GM21737 (cell line): ENCODE results near the gene ATAD3A.
"Not testable (repeated sequence)": the region's sequence is repeated elsewhere in the genome, so short reads cannot be mapped to it uniquely, and the experiment has no call there.

Experiments
- ATAC-seq: cut with Tn5 transposase; IDR thresholded peaks from one replicate; pipeline ENCODE4 v1.9.1; 2021; ENCODE audit warnings: mild to moderate bottlenecking, moderate library complexity; ENCODE audit not compliant: unreplicated experiment

The ATAD3A gene

DNA sequence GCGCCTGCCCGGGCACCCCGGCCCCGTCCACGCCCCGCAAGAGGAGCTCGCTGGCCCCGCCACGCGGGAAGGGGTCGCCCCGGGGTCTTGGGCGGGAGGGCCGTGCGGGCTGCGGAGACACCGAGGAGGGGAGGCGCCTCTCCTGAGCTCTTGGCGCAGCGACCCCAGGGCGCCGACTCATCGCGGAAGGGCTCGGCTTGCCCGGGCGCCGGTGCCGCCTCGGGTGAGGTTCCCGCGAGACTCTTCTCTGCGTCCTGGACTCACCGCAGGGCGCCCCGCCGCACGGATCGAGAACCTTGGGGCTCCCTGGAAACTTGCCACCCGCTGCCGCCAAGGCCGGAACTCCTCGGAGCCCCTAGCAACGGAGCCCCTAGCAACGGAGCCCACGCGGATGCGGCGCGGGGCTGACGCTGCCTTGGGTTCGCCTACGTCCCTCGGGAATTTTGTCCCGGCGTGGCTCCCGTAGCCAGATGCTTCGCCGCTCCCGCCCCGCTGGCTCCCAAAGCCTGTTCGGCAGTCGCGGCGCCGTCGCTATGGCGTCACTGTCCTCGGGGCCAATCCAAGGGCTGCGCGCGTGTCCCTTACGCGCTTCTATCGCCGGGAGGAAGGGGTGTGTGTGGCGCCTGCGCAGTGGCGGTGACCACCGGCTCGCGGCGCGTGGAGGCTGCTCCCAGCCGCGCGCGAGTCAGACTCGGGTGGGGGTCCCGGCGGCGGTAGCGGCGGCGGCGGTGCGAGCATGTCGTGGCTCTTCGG lies at the start of gene ATAD3A:
TSS of gene ATAD3A (plus strand) at position 630 of the 753 bp plus-strand sequence. CDS start at position 737, 107 bp downstream.
- ATAC-seq: peak; percentile 81

DNA sequence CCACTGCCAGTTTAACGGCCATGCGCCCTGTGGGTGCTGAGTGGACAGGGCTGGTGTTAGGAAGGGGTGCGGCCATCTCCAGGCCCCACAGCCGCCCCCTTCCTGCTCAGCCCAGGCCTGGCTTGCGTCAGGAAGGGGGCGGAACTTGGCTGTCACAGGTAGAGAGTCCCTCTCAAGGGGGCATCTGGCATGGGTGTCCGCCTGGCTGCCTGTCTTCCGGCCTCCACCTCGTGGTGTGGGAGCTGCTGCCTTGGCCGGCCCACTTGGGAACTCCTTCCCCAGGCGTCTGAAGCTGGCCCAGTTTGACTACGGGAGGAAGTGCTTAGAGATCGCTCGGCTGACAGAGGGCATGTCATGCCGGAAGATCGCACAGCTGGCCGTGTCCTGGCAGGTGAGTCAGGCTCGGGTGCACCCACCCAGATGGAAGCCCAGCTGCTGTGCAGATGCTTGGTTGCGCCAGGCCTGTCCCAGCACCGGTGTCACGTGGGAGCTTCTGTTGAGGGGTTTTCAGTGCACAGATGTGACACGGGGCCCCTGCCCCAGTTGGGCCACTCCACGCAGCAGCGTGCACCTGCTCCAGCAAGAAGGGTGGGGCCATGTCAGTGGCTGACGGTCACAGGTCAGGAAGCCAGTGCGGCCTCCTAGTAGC lies 49.5 kb upstream of the ATAD3A start:
- ATAC-seq: no peak

DNA sequence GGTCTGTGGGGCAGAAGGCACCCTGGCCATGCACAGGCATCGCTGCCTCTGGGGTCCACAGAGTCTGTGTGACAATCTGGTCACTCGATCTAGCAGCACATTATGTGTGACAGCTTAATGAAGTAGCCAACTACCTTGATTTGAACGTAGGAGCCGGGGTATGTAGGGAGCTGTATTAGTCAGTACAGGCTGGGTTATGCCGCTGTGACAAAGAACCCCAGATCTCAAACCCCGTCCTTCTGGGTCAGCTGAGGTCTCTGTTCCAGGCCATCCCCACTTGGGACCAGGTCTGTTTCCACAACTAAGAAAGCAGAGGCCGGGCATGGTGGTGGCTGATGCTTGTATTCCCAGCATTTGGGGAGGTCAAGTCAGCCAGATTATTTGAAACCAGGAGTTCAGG lies 48.6 kb upstream of the ATAD3A start:
- no peak for ATAC-seq

DNA sequence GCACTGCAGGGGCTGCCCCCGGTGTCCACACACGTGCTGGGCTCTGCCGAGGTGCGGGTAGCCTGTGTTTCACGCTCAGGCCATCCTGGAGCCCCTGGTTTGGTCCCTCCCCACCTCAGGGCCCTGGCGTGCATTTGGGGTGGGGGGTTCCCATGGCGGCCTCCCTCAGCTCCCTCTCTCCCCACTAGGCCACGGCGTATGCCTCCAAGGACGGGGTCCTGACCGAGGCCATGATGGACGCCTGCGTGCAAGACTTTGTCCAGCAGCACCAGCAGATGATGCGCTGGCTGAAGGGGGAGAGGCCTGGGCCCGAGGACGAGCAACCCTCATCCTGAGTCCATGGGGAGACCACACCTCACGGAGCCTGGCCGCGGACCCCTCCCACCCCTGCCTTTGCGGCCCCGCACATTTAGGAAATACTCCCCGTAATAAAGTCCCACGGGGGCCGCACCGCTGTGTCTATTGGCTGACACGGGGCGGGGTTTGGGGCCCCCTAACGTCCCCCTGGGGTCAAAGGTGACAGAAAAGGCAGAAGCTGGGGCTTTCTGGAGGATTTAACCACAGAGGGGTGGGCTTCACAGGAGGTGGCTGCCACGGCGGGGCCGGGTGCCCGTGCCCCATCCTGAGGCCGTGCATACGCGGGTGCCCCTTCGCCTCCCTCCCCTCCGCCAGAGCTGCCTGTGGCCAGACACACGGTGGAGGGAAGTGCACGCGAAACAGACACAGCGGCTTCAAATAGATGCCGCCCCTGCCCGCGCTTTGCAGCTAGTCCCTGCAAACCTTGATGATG lies 43.6 kb upstream of the ATAD3A start:
- ATAC-seq: not testable (repeated sequence)

- no peak for ATAC-seq
Measured at GRCh38 chr1:1470626-1471388, 41.2 kb upstream of the ATAD3A start.

DNA sequence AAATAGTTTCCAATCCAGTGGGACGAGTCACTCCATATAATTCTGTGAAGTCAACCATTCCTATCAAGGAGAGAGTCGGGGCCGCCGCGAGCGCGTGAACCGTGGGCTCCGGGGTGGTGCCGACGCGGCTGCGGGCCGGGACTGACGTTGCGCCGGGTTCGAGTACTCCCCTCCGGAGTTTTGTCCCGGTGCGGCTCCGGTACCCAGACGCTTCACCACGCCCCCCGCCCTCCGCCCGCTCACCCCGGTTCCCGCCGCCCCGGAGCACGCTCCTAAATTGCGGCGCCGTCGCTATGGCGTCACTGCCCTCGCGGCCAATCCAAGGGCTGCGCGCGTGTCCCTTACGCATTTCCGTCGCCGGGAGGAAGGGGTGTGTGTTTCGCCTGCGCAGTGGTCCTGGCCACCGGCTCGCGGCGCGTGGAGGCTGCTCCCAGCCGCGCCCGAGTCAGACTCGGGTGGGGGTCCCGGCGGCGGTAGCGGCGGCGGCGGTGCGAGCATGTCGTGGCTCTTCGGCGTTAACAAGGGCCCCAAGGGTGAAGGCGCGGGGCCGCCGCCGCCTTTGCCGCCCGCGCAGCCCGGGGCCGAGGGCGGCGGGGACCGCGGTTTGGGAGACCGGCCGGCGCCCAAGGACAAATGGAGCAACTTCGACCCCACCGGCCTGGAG lies 40.4 kb upstream of the ATAD3A start, which contains the start of gene ATAD3B:
TSS of gene ATAD3B (plus strand) at position 377 of the 664 bp plus-strand sequence. CDS start at position 497, 120 bp downstream.
- ATAC-seq: peak; percentile 77

DNA sequence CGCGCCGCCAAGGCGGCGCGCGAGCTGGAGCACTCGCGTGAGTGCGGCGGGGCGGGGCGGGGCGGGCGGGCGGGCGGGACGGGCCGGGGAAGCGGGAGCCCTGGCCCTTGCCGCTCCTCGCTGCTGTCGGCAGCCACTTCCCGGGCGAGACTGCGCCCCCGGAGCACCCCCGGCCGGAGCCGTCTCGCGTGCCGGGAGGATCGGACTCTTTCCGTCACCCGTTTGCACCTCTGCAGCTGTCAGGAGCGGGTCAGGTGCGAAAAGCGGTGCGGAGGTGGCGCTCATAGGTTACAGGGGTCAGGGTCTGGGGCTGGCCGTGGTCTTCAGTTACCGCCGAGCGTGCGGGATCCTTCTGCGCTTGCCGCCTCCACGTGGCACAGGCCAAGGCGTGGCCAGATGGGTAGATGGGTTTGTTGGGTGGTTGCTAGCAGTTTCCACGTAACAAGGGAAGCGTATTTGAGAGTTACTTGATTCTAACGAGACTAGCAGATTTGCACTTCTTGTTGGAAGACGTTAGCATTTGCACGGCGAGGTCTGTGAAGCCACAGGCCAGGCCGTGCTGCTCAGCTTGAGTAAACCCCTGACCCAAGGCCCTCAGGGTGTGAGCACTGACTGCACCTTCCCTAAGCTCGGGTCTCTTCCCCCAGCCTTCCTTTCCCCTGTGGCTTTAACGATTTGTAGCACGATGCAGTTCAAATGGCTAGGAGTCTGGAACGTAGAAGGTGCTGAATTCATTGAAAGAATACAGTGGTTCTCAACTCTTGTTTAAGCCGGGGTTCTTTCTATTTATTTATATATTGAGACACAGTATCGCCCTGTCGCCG lies 39.7 kb upstream of the ATAD3A start:
- peak; percentile 9 for ATAC-seq

- ATAC-seq: not testable (repeated sequence)
Measured at GRCh38 chr1:1476011-1476410, 36.0 kb upstream of the ATAD3A start.

DNA sequence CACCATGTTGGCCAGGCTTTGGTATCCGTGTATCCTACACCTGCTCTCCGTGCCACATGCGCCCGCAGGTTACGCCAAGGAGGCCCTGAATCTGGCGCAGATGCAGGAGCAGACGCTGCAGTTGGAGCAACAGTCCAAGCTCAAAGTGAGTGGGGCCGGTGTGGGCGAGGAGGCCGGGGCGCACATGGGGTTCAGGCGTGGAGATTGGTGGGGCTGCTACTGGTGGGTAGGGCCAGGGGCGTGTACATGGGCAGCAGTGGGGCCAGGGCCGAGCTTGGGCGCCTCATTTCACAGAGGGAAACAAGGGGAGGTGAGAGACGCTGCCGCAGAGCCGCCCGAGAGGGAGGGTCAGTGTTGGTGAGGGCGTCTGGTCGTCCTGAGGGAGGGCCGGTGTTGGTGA lies 34.8 kb upstream of the ATAD3A start:
- ATAC-seq: no peak

DNA sequence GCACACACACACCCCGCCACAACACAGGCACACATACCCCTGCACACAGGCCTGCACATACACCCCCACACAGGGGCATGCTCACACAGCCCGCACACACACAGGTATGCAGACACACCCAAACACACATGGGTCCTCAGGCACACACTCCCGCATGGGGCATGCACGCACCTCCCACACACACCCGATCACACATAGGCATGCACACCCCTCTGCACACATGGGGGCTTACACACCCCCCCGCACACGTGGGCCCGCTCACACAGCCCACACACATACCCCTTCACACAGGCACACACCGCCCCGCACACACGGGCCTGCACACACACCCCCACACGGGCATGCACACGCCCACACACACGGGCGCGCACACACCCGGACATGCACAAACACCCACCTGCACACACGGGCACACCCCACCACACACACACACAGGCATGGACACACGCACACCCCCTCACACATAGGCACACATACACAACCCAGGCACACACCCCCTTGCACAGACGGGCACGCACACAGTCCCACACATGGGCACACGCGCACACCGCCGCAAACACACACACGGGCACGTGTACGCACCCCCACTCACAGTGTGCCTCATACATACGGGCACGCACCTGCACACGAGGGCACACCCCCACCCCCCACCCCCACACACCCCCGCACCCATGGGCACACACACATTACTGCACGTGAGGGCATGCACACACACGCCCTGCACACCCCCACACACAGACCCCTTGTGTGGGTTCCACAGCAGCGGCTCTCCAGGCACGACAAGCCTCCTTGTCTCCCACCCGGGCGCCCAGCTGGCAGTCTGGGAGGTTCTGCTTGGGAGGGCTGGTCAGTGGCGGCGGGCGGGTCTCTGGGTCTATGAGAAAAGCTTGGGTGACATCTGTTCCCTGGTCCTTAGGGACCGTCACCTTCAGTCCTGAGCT lies 32.1 kb upstream of the ATAD3A start:
- ATAC-seq: no peak

DNA sequence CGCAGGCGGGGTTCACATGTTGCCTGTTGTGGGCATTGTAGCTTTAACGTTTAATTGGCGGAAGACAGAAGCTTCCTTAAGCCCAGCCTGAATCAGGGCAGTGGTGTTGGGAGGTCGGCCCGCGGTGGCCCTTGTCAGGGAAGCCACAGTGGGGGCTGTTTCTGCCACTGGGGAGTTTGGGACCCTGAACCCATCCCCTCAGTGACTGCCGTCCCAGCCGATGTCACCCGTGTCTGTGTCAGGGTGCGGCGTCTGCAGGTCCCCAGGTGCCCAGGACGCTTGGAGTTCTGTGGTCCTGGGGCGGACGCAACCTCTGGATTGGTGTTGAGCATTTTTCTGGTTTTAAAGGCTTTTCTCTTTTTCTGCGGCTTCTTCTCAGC lies 31.5 kb upstream of the ATAD3A start:
- not testable (repeated sequence) for ATAC-seq

DNA sequence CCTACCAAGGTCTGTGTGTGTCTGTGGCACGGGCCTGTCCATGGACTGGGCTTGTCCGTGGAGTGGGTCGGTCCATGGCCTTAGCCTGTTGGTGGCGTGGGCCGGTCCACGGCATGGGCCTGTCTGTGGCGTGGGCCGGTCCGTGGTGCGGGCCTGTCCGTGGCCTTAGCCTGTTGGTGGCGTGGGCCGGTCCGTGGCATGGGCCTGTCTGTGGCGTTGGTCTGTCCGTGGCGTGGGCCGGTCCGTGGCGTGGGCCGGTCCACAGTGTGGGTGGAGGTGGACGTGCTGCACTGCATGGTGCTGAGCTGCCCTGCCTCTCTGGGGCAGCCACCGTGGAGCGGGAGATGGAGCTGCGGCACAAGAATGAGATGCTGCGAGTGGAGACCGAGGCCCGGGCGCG lies 30.2 kb upstream of the ATAD3A start:
- not testable (repeated sequence) for ATAC-seq

- no peak for ATAC-seq
Measured at GRCh38 chr1:1482856-1483255, 29.1 kb upstream of the ATAD3A start.

DNA sequence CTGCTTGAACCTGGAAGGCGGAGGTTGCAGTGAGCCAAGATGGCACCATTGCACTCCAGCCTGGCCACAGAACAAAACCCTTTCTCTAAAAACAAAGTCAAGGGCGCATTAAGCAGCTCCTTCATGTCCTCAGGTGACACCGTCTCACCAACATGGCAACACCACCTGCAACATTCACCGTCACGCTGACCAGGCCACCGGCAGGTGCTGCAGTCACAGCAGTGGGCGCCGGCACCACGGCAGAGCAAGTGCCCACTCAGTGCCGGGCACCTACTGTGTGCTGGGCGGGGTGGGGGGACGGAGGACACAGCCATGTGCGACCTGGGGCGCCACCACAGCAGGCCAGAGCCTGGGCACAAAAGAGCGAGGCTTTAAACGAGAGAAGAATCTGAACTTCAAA lies 28.2 kb upstream of the ATAD3A start:
- no peak for ATAC-seq

DNA sequence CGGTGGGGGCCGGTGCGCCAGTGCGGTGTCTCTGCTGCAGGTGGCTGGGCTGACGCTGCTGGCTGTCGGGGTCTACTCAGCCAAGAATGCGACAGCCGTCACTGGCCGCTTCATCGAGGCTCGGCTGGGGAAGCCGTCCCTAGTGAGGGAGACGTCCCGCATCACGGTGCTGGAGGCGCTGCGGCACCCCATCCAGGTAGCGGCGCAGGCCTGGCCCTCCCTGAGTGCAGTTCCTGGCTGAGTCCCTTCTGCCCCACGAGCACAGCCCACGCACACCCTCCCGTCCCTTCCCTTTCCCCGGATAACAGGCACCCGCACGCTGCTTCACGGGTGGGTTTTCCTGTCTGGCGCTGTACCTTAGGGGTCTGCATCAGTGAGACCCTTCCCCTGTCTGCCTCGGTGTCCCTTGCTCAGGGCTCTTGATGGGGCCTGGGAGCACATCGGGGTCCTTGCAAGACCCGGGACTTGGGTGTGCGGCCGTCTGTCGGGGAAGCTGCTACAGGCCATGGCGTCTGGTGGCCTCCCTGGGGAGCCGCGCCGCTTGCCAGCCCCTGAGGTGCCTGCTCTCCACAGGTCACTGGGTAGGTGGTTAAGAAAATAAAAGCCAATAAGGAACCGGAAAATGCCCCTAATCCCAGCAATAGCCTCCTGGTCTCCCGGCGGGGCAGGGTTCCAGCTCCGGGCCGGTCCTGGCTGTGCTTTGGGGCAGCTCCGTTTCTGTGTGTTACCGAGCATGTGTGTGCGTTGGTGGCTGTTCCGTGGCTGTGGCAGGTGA lies 26.8 kb upstream of the ATAD3A start:
- ATAC-seq: not testable (repeated sequence)

DNA sequence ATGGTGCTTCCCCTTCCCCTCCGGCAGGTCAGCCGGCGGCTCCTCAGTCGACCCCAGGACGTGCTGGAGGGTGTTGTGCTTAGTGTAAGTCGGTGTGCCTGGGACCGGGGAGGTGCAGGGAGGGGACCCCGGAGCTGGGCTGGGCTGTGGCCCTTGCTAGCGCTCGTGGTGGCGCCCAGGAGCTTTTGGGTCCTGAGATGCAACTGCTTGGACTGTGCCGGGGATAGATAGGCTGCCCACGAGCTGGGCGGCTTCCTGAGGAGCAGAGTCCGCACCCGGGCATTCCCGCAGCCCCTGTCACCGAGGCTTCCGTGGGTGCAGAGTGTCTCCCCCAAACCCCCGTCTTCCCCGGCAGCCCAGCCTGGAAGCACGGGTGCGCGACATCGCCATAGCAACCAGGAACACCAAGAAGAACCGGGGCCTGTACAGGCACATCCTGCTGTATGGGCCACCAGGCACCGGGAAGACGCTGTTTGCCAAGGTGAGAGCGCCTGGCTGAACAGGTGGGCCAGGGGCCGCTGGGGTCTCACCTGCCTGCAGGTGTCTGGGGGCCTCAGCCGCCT lies 26.1 kb upstream of the ATAD3A start:
- ATAC-seq: not testable (repeated sequence)

DNA sequence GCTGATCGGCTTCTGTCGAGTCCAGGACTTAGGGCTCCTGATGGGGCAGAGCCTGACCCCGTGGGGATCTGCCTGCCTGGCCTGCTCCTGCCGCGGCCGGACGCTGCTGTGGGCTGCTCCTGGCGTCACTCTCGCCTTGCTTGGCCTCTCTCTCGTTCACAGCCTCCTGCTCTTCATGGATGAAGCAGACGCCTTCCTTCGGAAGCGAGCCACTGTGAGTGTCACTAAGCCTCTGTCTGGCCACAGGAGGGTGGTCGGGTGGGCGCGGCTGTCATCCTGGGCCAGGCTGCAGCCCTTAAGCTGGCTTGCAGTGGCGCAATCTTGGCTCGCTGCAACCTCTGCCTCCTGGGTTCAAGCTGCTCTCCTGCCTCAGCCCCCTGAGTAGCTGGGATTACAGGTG lies 24.3 kb upstream of the ATAD3A start:
- no peak for ATAC-seq
